Measurements from ENCODE around the gene SGCA.

GRCh38 chr17:50191359-50192143 is 25.7 kb downstream of the SGCA start:
- TF ChIP-seq ZBTB33 (IDR thresholded peaks at IDR 0.05), result no peak
- TF ChIP-seq EP300 (IDR thresholded peaks at IDR 0.05; ENCODE audit: borderline replicate concordance in 1 of 2, control insufficient read depth in 1 of 2, low read depth in 2 of 2, low read length in 2 of 2), result no peak
- TF ChIP-seq CTCF (IDR thresholded peaks at IDR 0.05 in 2 of 3, conservative IDR thresholded peaks at IDR 0.05 in 1 of 3; ENCODE audit: control insufficient read depth in 2 of 3, extremely low read depth in 1 of 3, insufficient read depth in 1 of 3, low read depth in 3 of 3, low read length in 3 of 3), result no peak
- no peak for TF ChIP-seq SUZ12 (IDR thresholded peaks at IDR 0.05; ENCODE audit: unreplicated experiment)
- no peak for TF ChIP-seq SKIL (IDR thresholded peaks at IDR 0.05; ENCODE audit: low read depth, poor library complexity, severe bottlenecking)
- TF ChIP-seq CEBPB (IDR thresholded peaks at IDR 0.05; ENCODE audit: borderline replicate concordance in 1 of 2, low read depth in 2 of 2, low read length in 2 of 2), result no peak
- no peak for TF ChIP-seq ZNF274 (IDR thresholded peaks at IDR 0.05; ENCODE audit: insufficient read depth, insufficient read length)
- no peak for TF ChIP-seq SMAD1 (IDR thresholded peaks at IDR 0.05; ENCODE audit: low read depth, partially characterized antibody)
- TF ChIP-seq ELK1 (IDR thresholded peaks at IDR 0.05; ENCODE audit: low read depth, low read length), result no peak
- TF ChIP-seq POLR2AphosphoS5 (IDR thresholded peaks at IDR 0.05; ENCODE audit: low read length), result no peak
- TF ChIP-seq ZNF24 (IDR thresholded peaks at IDR 0.05), result no peak
- no peak for TF ChIP-seq ESRRA (IDR thresholded peaks at IDR 0.05; ENCODE audit: low read length)

Measured in GM12878 (cell line).